Mesendoderm (in vitro differentiated cells): Measurements from ENCODE around the gene ZNF792.
"Not testable (repeated sequence)": the region's sequence is repeated elsewhere in the genome, so short reads cannot be mapped to it uniquely, and the experiment has no call there.

Source experiments
- DNase-seq: peaks from one replicate; pipeline ENCODE4 v3.0.0; 2013
- H2AK5ac ChIP-seq: 2 replicates; pipeline ENCODE4 v1.6.1; 2013; ENCODE audit warnings: low read length, inconsistent platforms
- H2BK120ac ChIP-seq: 2 replicates; pipeline ENCODE4 v1.6.1; 2013; ENCODE audit warnings: low read depth, mild to moderate bottlenecking, low read length, moderate library complexity, mixed read lengths
- H2BK15ac ChIP-seq: replicated peaks from 2 replicates; pipeline ENCODE4 v1.6.1; 2013; ENCODE audit warnings: low read depth, mild to moderate bottlenecking, moderate library complexity
- H2BK5ac ChIP-seq: 2 replicates; pipeline ENCODE4 v1.6.1; 2013; ENCODE audit warnings: low read length, inconsistent platforms
- H3K18ac ChIP-seq: 2 replicates; pipeline ENCODE4 v1.6.1; 2013; ENCODE audit warnings: mild to moderate bottlenecking, low read length, mixed read lengths
- H3K23ac ChIP-seq: one replicate; pipeline ENCODE4 v1.6.1; 2013; ENCODE audit warnings: low read length
- H3K27ac ChIP-seq: 2 replicates; pipeline ENCODE4 v1.5.1; 2013; ENCODE audit warnings: low read depth, mild to moderate bottlenecking, inconsistent platforms, low read length, moderate library complexity
- H3K27me3 ChIP-seq: 2 replicates; pipeline ENCODE4 v1.6.1; 2013; ENCODE audit warnings: low read length, control low read depth, mild to moderate bottlenecking, inconsistent platforms; ENCODE audit not compliant: insufficient read depth, poor library complexity
- H3K36me3 ChIP-seq: 2 replicates; pipeline ENCODE4 v1.6.1; 2013; ENCODE audit warnings: low read length, inconsistent platforms; ENCODE audit not compliant: control insufficient read depth, insufficient read depth
- H3K4ac ChIP-seq: one replicate; pipeline ENCODE4 v1.6.1; 2013; ENCODE audit warnings: low read depth, mild to moderate bottlenecking, low read length, moderate library complexity
- H3K4me1 ChIP-seq: 2 replicates; pipeline ENCODE4 v1.6.1; 2013; ENCODE audit warnings: low read depth, low read length, inconsistent platforms; ENCODE audit not compliant: control insufficient read depth
- H3K4me2 ChIP-seq: 2 replicates; pipeline ENCODE4 v1.6.1; 2013; ENCODE audit warnings: low read length
- H3K4me3 ChIP-seq: 2 replicates; pipeline ENCODE4 v1.5.1; 2013; ENCODE audit warnings: mild to moderate bottlenecking, low read length
- H3K56ac ChIP-seq: one replicate; pipeline ENCODE4 v1.6.1; 2013; ENCODE audit warnings: low read length
- H3K79me1 ChIP-seq: 2 replicates; pipeline ENCODE4 v1.6.1; 2013; ENCODE audit warnings: low read length, inconsistent platforms
- H3K79me2 ChIP-seq: 2 replicates; pipeline ENCODE4 v1.6.1; 2013; ENCODE audit warnings: mild to moderate bottlenecking, low read length; ENCODE audit not compliant: control insufficient read depth, insufficient read depth
- H3K9ac ChIP-seq: 2 replicates; pipeline ENCODE4 v1.6.1; 2013; ENCODE audit warnings: low read length, inconsistent platforms
- H4K5ac ChIP-seq: one replicate; pipeline ENCODE4 v1.6.1; 2013; ENCODE audit warnings: low read length
- H4K8ac ChIP-seq: one replicate; pipeline ENCODE4 v1.6.1; 2013; ENCODE audit warnings: low read depth, mild to moderate bottlenecking, control low read depth, low read length, moderate library complexity
- WGBS: extraction: QIAGEN DNeasy Blood & Tissue Kit; methylation state at CpG from one replicate; pipeline ENCODE4 v1.1.7; 2013; ENCODE audit warnings: low lambda C conversion rate, missing lambda C conversion rate; ENCODE audit not compliant: insufficient coverage; ENCODE audit errors: extremely low coverage; 5-methylcytosine and 5-hydroxymethylcytosine counted together

Gene ZNF792

GRCh38 chr19:34932494-34932893 is 31.5 kb downstream of the ZNF792 start:
- Histone ChIP-seq H2BK5ac (no peak overlapping the region), H3K4ac (no peak overlapping the region), H3K79me1 (no peaks in the 10 kb centered on the region), H3K23ac (no peak overlapping the region), H3K4me1 (no peaks in the 10 kb centered on the region), H3K27me3 (no peaks in the 10 kb centered on the region), H2AK5ac (no peak overlapping the region), H3K9ac (no peak overlapping the region), H4K5ac (no peak overlapping the region), H2BK120ac (no peak overlapping the region), H3K79me2 (no peaks in the 10 kb centered on the region), H3K36me3 (no peaks in the 10 kb centered on the region), H3K4me3 (no peak overlapping the region), H3K18ac (no peak overlapping the region), H3K4me2 (no peak overlapping the region), H3K56ac (no peak overlapping the region), H4K8ac (no peak overlapping the region), H3K27ac (no peak overlapping the region), H2BK15ac (no peak overlapping the region)
- WGBS, result no CpG with 5 or more reads among the region's 6 CpGs
- no peak for DNase-seq

- Histone ChIP-seq H4K5ac (no peak within 1 kb of the TSS), H3K27me3 (peaks cover 2% of the 10 kb centered on the region), H2AK5ac (no peak within 1 kb of the TSS), H3K56ac (peak within 1 kb of the TSS; percentile 89), H3K4me2 (peak within 1 kb of the TSS; percentile 66), H2BK15ac (no peak within 1 kb of the TSS), H3K27ac (peak within 1 kb of the TSS; percentile 29), H3K4me1 (no peaks in the 10 kb centered on the region), H4K8ac (no peak within 1 kb of the TSS), H3K9ac (peak within 1 kb of the TSS; percentile 79), H3K4ac (no peak within 1 kb of the TSS), H3K36me3 (no peaks in the 10 kb centered on the region), H3K23ac (no peak within 1 kb of the TSS), H3K79me2 (no peaks in the 10 kb centered on the region), H3K4me3 (peak within 1 kb of the TSS; percentile 66), H3K79me1 (no peaks in the 10 kb centered on the region), H3K18ac (peak within 1 kb of the TSS; percentile 35), H2BK120ac (no peak within 1 kb of the TSS), H2BK5ac (no peak within 1 kb of the TSS)
- DNase-seq, result peak; percentile 96
- WGBS, result no CpG with 5 or more reads among the region's 53 CpGs
These were observed 37.2 kb downstream of the ZNF792 start, which contains the start of gene ZNF30 for GRCh38 chr19:34926685-34927375. TSS of gene ZNF30 (plus strand) at chr19:34926903. CDS start at chr19:34929948, 3,045 bp downstream.

- no peak overlapping the region for H4K8ac ChIP-seq
- no peak overlapping the region for H4K5ac ChIP-seq
- peaks cover 2% of the 10 kb centered on the region for H3K27me3 ChIP-seq
- WGBS, result no CpG with 5 or more reads among the region's 3 CpGs
- no peak overlapping the region for H2BK5ac ChIP-seq
- no peak overlapping the region for H2BK15ac ChIP-seq
- no peaks in the 10 kb centered on the region for H3K4me1 ChIP-seq
- no peak overlapping the region for H3K23ac ChIP-seq
- no peaks in the 10 kb centered on the region for H3K79me2 ChIP-seq
- H3K4me3 ChIP-seq, result no peak overlapping the region
- H3K36me3 ChIP-seq, result no peaks in the 10 kb centered on the region
- H3K18ac ChIP-seq, result no peak overlapping the region
- H2AK5ac ChIP-seq, result no peak overlapping the region
- H3K9ac ChIP-seq, result no peak overlapping the region
- no peak overlapping the region for H3K27ac ChIP-seq
- H2BK120ac ChIP-seq, result no peak overlapping the region
- no peak overlapping the region for H3K4me2 ChIP-seq
- no peaks in the 10 kb centered on the region for H3K79me1 ChIP-seq
- no peak for DNase-seq
- no peak overlapping the region for H3K4ac ChIP-seq
- no peak overlapping the region for H3K56ac ChIP-seq
These were observed 37.7 kb downstream of the ZNF792 start for GRCh38 chr19:34926361-34926684.

GRCh38 chr19:34925278-34925855 is 38.7 kb downstream of the ZNF792 start:
- Histone ChIP-seq H2BK120ac (no peak overlapping the region), H3K79me1 (no peaks in the 10 kb centered on the region), H2BK5ac (no peak overlapping the region)

GRCh38 chr19:34920090-34920786 is 43.8 kb downstream of the ZNF792 start:
- peak; percentile 6 for DNase-seq
- not testable (repeated sequence) for H2BK15ac ChIP-seq, H3K4ac ChIP-seq, H3K4me1 ChIP-seq, H3K4me3 ChIP-seq, H3K27me3 ChIP-seq, H3K4me2 ChIP-seq, H4K8ac ChIP-seq, H2AK5ac ChIP-seq, H4K5ac ChIP-seq, H3K79me2 ChIP-seq, H3K79me1 ChIP-seq, H3K18ac ChIP-seq, H3K36me3 ChIP-seq, H3K23ac ChIP-seq, H3K56ac ChIP-seq, H3K9ac ChIP-seq, H2BK5ac ChIP-seq, H2BK120ac ChIP-seq, H3K27ac ChIP-seq
- no CpG with 5 or more reads among the region's 8 CpGs for WGBS

More at GRCh38 chr19:34925278-34925855, 38.7 kb downstream of the ZNF792 start:
- H2AK5ac ChIP-seq, result no peak overlapping the region
- H3K18ac ChIP-seq, result no peak overlapping the region
- no CpG with 5 or more reads among the region's 15 CpGs for WGBS
- H3K4ac ChIP-seq, result no peak overlapping the region
- H3K27me3 ChIP-seq, result peaks cover 2% of the 10 kb centered on the region
- H3K79me2 ChIP-seq, result no peaks in the 10 kb centered on the region
- H2BK15ac ChIP-seq, result no peak overlapping the region
- no peak overlapping the region for H3K4me2 ChIP-seq
- no peaks in the 10 kb centered on the region for H3K36me3 ChIP-seq
- H3K9ac ChIP-seq, result no peak overlapping the region
- no peaks in the 10 kb centered on the region for H3K4me1 ChIP-seq
- no peak overlapping the region for H3K27ac ChIP-seq
- no peak overlapping the region for H4K8ac ChIP-seq
- no peak overlapping the region for H4K5ac ChIP-seq
- H3K23ac ChIP-seq, result no peak overlapping the region
- no peak for DNase-seq
- no peak overlapping the region for H3K4me3 ChIP-seq
- H3K56ac ChIP-seq, result no peak overlapping the region
